Measurements from ENCODE around the gene MACROD1. TPM values are rescaled to one million over a fixed set of nuclear protein-coding genes. Genes with fewer than 3 reads are reported as not detected.
"Not testable (repeated sequence)": the region's sequence is repeated elsewhere in the genome, so short reads cannot be mapped to it uniquely, and the experiment has no call there.

MACROD1 gene
- total RNA-seq, 1 donor from 2014 or later, result 5.6 TPM

GRCh38 chr11:64059339-64060140, 106.4 kb downstream of the MACROD1 start:
- intact Hi-C loops (cut with micrococcal nuclease), result no loop called here

DNA sequence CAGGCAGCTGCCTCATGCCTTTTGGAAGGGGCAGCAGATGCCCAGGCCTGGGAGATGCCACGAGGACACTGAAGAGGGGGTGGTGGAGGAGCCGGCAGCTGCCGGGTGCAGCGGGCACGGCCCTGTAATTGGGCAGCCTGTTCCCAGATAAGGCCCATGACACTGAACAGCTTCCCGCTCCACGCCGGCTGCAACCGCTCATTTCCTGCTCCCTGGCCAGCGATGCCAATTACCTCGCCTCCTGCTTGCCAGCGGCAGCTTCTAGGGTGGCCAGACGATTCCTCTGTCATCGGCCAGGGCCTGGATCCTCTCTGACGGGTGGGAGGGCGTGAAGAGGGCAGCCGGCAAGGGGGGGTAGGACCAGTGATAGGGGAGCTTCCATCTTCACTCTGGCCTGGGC, 107.4 kb downstream of the MACROD1 start:
- intact Hi-C loops (cut with micrococcal nuclease), result no loop called here

DNA sequence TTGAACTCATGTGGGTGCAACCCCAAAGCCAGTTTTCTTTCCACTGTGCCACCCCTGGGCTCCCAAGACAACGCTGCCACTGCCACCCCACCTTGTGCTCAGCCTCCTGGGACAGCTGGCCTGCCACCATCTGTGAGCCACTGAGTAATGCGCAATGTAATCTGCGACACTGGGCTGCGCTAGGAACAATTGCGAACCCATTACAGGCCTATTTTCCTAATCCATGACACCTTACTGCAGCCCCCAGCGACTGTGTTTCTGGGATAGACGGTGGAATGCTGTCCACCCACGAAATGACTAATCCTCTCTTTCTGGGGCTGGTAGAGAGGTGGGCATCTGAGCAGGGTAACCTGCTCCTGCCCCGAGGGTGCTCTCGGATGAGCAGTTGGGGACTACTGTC, 108.0 kb downstream of the MACROD1 start:
- intact Hi-C loops (cut with micrococcal nuclease), result no loop called here

DNA sequence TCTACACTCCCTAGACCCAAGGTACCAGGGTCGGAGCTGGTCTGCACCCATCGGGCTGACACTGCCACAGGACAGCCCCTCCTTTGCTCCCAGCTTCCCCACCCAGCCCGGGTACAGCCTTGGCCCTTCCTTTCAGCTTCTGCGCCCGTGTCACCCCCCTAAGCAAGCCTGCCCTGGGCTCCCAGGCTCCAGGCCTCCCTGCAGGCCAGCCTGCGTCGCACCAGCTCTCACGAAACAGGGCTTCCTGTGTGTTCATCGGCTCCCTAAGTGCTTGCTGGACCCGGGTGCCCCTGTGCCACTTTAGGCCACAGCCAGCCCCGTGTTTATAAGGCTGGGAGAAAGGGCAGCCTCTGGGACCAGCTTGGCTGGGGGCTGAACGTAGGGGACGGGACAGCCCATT, 109.1 kb downstream of the MACROD1 start:
- intact Hi-C loops (cut with micrococcal nuclease), result no loop called here

DNA sequence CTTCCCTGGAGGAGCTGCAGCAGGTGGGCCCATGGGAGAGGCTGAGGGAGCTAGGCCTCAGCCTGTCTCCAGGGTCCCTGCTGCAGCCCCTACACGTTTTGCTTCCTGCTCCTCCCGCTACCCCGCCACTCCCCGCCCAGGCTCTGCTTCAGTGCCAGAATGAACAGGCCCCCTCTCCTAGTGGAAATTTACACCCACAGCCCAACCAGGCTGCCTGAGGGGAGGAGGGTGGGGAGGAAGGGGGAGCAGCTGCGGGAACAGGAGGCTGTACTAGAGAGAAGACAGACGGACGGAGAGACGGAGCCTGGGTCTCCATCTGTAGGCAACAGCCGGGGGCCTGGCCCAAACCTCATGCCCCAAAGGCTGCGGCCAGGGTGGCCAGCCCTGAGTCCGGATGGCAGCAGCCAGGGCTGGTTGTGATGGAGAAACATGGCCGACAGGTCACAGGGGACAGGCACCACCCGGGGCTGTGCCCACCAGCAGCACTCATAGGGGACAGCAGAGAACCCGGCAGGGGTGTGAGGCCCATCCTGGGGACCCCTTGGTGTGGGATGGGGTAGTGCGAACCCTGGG, 109.6 kb downstream of the MACROD1 start:
- intact Hi-C loops (cut with micrococcal nuclease), result no loop called here

DNA sequence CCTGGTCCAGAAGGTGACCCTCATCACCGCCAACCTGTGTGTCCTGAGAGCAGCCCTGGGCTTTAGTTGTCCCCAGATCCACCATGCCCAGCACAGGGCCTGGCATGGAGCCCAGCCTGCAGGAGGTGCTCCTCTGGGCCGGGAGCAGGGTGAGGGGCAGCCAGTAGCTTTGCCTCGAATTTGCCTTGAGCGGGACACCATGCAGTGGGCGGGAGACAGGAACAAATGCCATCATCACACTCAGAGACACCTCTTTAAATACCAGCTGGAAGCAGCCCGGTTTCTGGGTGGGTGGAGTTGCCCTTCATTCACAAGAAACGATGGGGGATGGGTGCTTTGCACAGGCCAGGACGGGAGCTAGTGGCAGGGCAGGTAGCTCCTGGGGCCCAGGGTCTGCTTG, 110.8 kb downstream of the MACROD1 start:
- intact Hi-C loops (cut with micrococcal nuclease), result no loop called here

DNA sequence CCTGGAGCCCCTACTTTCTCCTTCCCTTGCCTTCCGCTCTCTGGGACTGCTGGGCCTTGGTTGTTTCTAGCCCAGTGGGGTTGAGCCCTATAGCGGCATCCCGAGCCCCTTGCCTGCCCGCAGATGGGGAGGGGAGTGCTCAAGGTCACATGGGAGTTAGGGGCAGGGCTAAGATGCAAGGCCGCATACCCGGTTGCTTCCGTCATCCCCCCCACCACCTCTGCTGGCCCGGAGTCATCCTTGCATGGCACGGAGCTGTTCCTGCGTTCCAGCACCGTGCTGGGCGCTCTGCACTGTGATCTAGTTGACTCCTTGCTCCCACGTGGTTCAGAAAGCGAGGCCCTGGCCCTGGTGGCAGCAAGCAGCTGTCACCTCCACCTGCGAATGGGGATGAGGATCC, 112.2 kb downstream of the MACROD1 start:
- intact Hi-C loops (cut with micrococcal nuclease), result no loop called here

DNA sequence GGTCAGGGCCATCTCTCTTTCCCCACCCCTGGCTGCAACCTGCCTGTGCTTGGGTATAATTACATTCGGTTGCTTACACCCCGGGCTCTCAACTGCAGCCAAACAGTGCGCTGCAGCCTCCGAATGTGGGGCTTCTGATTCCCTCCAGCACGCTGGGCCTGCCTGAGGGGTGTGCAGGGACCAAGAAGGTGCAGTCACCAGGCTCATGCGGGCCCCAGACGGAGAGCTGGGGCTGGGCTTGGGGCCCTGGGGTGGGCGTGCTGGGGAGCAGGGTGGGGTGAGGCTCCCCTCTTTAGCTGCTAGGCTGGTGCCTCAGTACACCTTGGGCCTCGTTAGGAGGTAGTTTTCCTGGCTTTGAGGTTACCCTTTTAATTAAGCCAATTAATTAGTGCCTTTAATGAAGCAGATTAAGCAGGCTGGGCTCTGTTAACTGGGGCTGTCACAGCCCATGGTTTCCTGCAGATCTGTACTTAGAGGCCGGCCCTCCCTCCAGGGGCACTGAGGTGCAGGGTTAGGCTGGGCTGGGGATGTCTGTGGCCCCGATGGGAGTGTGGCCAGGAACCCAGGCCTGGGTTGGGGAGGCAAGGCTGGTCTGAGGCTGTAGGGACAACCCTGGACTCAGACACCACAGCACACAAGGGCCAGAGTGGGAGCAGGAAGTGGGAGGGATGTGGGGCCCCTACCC, 112.8 kb downstream of the MACROD1 start:
- intact Hi-C loops (cut with micrococcal nuclease), result no loop called here

DNA sequence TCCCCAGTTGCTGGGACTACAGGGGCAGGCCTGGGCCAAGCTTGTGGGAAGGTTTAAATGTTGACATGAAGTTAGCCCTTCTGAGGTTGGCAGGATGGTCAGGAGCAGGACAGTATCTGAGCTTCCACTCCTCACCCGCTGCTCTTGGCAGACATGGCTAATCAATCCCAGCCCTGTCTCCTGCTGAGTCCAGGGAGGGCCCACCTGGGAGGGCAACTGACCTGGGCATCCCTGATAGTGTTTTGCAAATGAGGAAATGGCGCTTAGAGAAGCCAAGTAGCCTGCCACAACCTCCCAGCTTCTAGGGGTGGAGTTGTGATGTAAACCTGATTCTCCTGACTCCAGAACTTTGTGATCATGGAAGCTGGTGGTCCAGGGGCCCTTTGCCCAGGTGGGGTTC, 113.5 kb downstream of the MACROD1 start:
- intact Hi-C loops (cut with micrococcal nuclease), result no loop called here

DNA sequence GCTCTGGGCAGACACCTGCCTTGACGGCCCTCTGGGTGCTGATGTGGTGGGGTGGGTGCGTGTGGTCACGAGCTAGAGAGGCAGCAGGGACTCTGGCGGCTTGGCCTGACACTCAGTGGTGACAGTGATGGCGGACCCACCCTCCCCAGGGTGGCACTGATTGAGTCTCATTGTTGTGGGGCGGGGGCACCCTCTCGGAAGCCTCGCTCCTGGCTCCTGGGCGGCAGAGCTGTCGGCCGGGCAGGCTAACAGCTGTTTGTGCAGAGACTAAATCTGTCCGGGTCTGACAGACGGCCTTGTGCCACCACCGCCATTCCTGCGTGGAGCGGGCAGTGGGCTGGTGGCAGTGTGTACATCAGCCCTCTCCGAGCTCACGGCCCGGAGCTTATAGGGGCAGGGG, 114.6 kb downstream of the MACROD1 start:
- intact Hi-C loops (cut with micrococcal nuclease), result no loop called here

GRCh38 chr11:64049509-64049908, 116.4 kb downstream of the MACROD1 start:
- intact Hi-C loops (cut with micrococcal nuclease), result no loop called here

GRCh38 chr11:64048042-64048854, 117.7 kb downstream of the MACROD1 start:
- intact Hi-C loops (cut with micrococcal nuclease), result no loop called here

DNA sequence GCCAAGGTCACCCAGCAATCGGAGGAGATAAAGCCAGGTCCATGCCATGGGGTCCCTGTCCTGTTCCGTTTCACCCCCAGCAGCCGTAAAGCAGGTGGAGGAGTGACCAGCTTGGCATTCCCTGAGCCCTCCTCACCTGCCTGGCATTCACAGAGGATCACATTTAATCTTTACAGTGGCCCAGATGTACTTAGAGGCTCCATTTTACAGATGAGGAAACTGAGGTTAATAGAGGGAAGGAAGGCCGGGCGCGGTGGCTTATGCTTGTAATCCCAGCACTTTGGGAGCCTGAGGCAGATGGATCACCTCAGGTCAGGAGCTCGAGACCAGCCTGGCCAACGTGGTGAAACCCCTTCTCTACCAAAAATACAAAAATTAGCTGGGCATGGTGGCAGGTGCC, 118.5 kb downstream of the MACROD1 start:
- intact Hi-C loops (cut with micrococcal nuclease), result not testable (repeated sequence)

DNA sequence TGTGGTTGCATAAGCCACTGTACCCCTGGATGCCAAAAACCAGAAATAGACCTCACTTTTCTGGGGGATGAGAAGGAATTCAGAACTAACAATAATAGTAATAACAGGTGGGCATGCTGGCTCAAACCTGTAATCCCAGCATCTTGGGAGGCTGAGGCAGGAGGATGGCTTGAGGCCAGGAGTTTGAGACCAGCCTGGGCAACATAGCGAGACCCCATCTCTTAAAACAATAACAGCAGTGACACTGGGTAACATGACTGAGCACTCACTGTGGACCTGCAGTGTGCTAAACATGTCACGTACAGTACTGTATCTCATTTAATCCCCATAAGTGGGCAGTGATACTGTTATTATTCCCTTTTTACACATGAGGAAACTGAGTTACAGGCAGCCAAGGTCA, 120.2 kb downstream of the MACROD1 start:
- intact Hi-C loops (cut with micrococcal nuclease), result no loop called here

- intact Hi-C loops (cut with micrococcal nuclease), result no loop called here
Observed at GRCh38 chr11:64044730-64045393, 121.1 kb downstream of the MACROD1 start.

- intact Hi-C loops (cut with micrococcal nuclease), result no loop called here
Observed at GRCh38 chr11:64043545-64043944, 122.4 kb downstream of the MACROD1 start.

DNA sequence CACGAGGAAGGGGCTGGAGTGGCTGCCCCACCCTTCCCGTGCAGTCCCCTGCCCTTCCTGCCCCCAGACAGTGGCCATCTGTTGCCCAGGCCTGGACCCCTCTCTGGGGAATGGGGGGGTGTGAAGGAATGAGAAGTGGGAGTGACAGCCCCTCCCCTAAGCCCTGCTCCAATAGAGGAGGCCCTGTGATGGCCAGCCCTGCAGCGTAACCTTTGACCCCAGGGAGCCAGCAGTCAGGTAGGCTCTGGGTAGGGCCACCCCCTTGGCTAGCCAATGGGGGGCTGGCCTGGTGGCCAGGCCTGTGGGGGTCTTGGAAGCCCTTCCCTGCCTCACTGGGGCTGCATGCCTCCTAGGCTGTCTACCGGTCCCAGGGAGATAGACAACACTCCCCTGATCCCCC, 123.6 kb downstream of the MACROD1 start:
- intact Hi-C loops (cut with micrococcal nuclease), result no loop called here

- intact Hi-C loops (cut with micrococcal nuclease), result no loop called here
Observed at GRCh38 chr11:64041846-64042245, 124.1 kb downstream of the MACROD1 start.

GRCh38 chr11:64040684-64041322, 125.1 kb downstream of the MACROD1 start:
- intact Hi-C loops (cut with micrococcal nuclease), result no loop called here

- intact Hi-C loops (cut with micrococcal nuclease), result no loop called here
Observed at GRCh38 chr11:64039012-64039665, 126.8 kb downstream of the MACROD1 start.
